ENCODE measurements around the gene KLF13. TPM values are rescaled to one million over a fixed set of nuclear protein-coding genes. Genes with fewer than 3 reads are reported as not detected.

Gene KLF13
- total RNA-seq, 2 experiments from 2014 or later, result 110 to 111 TPM

DNA sequence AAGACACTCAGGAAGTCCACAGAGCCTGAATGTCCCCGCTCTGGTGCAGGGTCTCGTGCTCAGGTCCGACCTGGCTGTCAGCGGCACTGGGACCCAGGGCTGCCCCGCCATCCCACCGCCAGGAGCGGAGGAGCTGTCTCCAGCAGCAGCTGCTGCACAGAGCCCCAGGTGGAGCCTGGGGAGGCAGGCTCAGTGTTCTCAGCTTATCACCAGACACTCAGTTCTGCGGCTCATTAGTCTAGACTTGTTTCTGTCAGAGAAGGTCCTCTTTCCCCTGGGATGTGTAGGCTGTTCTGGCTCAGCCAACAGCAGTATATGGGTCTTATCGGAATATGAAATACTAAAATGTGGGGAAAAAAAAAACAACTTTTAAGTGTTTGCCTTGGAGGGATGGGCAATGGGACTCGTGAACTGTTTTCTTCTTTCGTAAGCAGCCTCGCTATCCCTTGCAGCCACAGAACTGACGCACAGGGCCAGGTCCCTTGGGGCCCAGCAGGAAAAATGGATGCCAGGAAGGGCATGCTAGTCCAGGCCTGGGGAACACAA lies 75.9 kb downstream of the KLF13 start:
- peaks cover 11% of the 10 kb centered on the region for H3K36me3 Mint-ChIP-seq
- no peaks in the 10 kb centered on the region for H3K27me3 Mint-ChIP-seq
- no peak overlapping the region for H3K4me3 Mint-ChIP-seq
- no peak for DNase-seq
- H3K27ac Mint-ChIP-seq, result no peak overlapping the region
- peaks cover 5% of the 10 kb centered on the region for H3K9me3 Mint-ChIP-seq
- H3K4me1 Mint-ChIP-seq, result peaks cover 54% of the 10 kb centered on the region

DNA sequence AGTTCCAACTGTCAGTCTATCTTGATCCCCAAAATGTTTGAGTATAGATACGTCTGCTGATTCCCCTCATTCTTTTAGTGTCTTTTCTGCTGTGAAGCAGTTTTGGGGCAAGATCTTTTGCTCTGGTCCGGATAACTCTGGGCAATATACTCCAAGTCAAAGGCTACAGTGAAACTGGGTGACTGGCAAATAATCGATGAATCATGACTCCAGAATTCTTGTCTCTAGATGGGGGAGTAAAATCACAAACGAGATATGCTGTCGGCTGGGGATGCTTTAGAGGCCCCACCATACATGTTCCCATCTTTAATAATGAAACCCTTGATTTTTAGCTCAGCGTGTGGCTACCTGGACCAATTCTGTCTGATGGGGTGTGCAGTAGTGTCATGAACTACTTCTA lies 76.5 kb downstream of the KLF13 start:
- Mint-ChIP-seq H3K9me3 (peaks cover 5% of the 10 kb centered on the region), H3K27me3 (no peaks in the 10 kb centered on the region), H3K36me3 (peaks cover 11% of the 10 kb centered on the region), H3K4me3 (no peak overlapping the region), H3K4me1 (peaks cover 49% of the 10 kb centered on the region), H3K27ac (no peak overlapping the region)
- DNase-seq, result no peak

DNA sequence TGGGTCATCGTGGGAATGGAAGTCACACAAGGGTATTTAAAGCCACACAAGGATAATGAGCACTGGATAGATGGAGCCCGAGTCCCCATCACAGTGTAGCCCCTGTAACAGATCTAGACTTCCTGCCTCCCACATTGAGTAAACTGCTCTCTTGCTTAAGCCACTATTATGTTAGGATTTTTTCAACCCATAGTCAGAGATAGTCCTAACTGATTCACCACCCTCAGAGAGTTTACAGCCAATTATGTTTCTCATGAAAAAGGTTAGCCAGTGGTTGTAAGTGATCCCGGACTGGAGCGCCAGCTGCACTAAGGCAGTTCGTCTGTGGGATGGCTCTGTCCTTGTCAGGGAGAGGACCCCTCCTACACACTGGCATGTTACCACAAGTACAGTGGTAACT lies 77.0 kb downstream of the KLF13 start:
- Mint-ChIP-seq H3K4me1 (peaks cover 44% of the 10 kb centered on the region), H3K27me3 (no peaks in the 10 kb centered on the region), H3K9me3 (peaks cover 7% of the 10 kb centered on the region), H3K36me3 (peaks cover 11% of the 10 kb centered on the region), H3K27ac (no peak overlapping the region), H3K4me3 (no peak overlapping the region)
- no peak for DNase-seq

DNA sequence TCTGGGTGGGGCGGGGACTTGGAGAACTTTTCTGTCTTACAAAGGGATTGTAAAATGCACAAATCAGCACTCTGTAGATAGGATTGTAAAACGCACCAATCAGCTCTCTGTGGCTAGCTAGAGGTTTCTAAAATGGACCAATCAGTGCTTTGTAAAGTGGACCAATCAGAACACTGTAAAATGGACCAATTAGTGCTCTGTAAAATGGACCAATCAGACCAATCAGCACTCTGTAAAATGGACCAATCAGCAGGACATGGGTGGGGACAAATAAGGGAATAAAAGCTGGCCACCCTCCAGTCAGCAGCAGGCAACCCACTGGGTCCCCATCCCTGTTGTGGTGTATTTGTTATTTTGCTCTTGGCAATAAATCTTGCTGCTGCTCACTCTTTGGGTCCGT lies 77.7 kb downstream of the KLF13 start:
- H3K36me3 Mint-ChIP-seq, result peaks cover 13% of the 10 kb centered on the region
- peaks cover 36% of the 10 kb centered on the region for H3K4me1 Mint-ChIP-seq
- H3K27me3 Mint-ChIP-seq, result no peaks in the 10 kb centered on the region
- H3K9me3 Mint-ChIP-seq, result peaks cover 12% of the 10 kb centered on the region
- no peak for DNase-seq
- peak overlapping the region; percentile 61 for H3K4me3 Mint-ChIP-seq
- H3K27ac Mint-ChIP-seq, result peak overlapping the region; percentile 90

DNA sequence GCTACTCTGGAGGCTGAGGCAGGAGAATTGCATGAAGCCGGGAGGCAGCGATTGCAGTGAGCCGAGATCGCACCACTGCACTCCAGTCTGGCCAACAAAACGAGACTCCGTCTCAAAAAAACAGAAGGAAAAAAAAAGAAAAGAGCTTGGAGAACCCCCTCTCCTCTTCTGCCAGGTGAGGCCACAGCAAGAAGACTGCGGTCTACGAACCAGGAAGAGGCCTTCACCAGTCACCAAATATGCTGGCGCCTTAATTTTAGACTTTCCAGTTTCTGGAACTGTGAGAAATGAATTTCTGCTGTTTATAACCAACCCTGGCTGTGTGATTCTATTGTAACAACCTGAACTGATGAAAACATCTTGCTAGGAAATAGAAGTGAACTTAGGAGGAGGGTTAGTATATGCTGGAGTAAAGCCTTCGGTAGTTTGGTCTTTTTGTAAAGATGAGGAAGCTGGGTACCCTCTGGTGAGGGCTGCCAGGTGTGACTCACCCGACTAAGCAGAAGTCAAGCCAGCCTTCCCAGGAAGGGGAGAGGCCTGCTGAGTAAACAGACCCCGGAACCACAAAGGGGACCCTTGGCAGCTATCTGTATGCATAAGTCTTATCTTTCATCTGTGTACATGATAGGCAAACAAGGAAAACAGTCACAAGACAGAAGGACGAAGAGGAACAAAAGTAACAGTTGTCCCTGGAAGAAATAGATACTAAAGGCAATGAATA lies 78.7 kb downstream of the KLF13 start:
- H3K27ac Mint-ChIP-seq, result peak overlapping the region; percentile 90
- peaks cover 14% of the 10 kb centered on the region for H3K9me3 Mint-ChIP-seq
- peak overlapping the region; percentile 61 for H3K4me3 Mint-ChIP-seq
- peaks cover 26% of the 10 kb centered on the region for H3K4me1 Mint-ChIP-seq
- peaks cover 13% of the 10 kb centered on the region for H3K36me3 Mint-ChIP-seq
- no peak for DNase-seq
- no peaks in the 10 kb centered on the region for H3K27me3 Mint-ChIP-seq

DNA sequence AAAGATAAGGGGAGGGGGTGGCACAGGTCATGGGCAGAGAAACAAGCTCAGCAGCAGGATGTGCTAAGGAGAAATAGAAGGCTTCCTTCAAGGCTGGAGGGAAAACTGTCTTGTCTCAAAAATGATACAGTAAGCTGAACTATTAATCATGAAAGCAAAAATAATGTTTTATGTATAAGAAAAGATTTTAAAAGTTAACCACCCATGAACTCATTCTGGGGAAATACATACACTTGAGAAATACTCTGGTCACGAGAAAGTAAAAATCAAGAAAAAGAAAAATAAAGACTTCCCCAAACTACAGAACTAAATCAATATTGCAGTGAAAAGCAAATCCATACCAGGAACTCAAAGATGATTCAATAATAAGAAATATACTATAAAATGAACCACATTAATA lies 80.7 kb downstream of the KLF13 start:
- no peak for DNase-seq
- peaks cover 13% of the 10 kb centered on the region for H3K36me3 Mint-ChIP-seq
- H3K4me3 Mint-ChIP-seq, result no peak overlapping the region
- H3K9me3 Mint-ChIP-seq, result peaks cover 14% of the 10 kb centered on the region
- no peaks in the 10 kb centered on the region for H3K27me3 Mint-ChIP-seq
- peaks cover 20% of the 10 kb centered on the region for H3K4me1 Mint-ChIP-seq
- H3K27ac Mint-ChIP-seq, result no peak overlapping the region

DNA sequence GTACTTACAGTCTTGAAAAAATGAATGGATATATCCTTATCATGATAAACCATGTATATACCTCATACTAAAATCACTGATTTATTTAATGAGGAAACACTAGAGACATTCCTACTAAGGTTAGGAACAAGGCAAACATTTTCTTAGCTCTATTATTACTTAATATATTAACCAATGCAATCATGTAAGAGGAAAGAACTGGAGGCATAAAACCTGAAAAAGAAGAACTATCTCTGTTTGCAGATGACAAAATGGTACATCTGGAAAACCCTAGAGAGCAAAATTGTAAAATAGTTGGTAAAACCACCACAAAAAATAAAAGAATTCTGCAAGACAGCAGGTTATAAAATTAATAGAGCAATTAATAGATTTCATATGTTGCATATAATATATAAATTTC lies 81.2 kb downstream of the KLF13 start:
- peaks cover 14% of the 10 kb centered on the region for H3K9me3 Mint-ChIP-seq
- no peak overlapping the region for H3K27ac Mint-ChIP-seq
- peaks cover 13% of the 10 kb centered on the region for H3K36me3 Mint-ChIP-seq

DNA sequence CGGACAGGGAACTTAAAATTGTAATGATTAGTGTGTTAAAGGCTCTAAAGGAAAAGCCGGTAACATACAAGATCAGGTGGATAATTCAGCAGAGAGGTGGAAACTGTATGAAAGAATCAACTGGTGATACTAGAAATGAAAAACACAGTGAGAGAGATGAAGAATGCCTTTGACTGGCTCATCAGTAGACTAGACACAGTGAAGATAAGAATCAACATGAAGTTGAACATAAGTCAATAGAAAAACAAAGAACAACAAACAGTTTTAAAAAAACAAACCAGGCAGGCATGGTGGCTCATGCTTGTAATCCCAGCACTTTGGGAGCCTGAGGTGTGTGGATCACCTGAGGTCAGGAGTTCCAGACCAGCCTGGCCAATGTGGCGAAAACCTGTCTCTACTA lies 82.1 kb downstream of the KLF13 start:
- no peak for DNase-seq
- no peak overlapping the region for H3K27ac Mint-ChIP-seq
- peaks cover 14% of the 10 kb centered on the region for H3K9me3 Mint-ChIP-seq
- no peaks in the 10 kb centered on the region for H3K27me3 Mint-ChIP-seq
- peaks cover 24% of the 10 kb centered on the region for H3K4me1 Mint-ChIP-seq
- H3K4me3 Mint-ChIP-seq, result no peak overlapping the region
- peaks cover 13% of the 10 kb centered on the region for H3K36me3 Mint-ChIP-seq

More for the DNA sequence above, 81.2 kb downstream of the KLF13 start:
- no peak overlapping the region for H3K4me3 Mint-ChIP-seq
- DNase-seq, result no peak
- peaks cover 23% of the 10 kb centered on the region for H3K4me1 Mint-ChIP-seq
- H3K27me3 Mint-ChIP-seq, result no peaks in the 10 kb centered on the region

DNA sequence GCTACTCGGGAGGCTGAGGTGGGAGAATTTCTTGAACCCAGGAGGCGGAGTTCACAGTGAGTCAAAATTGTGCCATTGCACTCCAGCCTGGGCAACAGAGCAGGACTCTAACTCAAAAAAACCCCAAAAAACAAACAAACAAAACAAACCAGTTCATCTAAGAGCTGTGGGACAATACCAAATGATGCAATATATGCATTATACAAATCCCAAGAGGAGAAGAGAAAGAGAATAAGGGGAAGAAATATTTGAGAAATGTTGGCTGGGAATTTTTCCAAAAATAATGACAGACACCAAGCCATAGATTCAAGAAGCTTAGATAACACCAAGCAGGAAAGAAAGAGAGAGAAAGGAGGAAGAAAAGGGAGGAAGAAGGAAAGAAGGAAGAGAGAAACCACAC lies 82.5 kb downstream of the KLF13 start:
- DNase-seq, result no peak
- Mint-ChIP-seq H3K9me3 (peaks cover 12% of the 10 kb centered on the region), H3K36me3 (peaks cover 11% of the 10 kb centered on the region), H3K27me3 (no peaks in the 10 kb centered on the region), H3K4me1 (peaks cover 21% of the 10 kb centered on the region), H3K4me3 (no peak overlapping the region), H3K27ac (no peak overlapping the region)

DNA sequence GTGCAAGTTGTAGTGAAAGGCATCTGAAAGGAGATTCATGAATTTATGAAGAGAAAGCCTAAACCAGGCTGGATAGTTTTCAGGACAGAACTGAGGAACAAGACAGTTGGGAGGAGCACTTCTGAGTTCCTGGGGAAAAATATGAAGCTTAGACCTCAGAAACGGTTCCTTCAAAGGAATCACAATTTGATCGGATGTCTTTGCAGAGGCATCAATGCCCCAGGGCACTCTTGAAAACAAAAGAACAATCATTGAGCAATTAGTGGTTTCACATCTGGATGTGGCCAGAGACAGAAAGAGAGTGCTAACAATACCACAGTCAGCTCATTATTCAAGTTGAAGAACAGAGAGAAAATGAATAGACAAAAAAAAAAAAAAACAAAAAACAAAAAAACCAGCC lies 86.2 kb downstream of the KLF13 start:
- H3K36me3 Mint-ChIP-seq, result peaks cover 3% of the 10 kb centered on the region
- H3K9me3 Mint-ChIP-seq, result peaks cover 9% of the 10 kb centered on the region
- no peak for DNase-seq
- peaks cover 4% of the 10 kb centered on the region for H3K4me1 Mint-ChIP-seq
- H3K27me3 Mint-ChIP-seq, result no peaks in the 10 kb centered on the region
- no peak overlapping the region for H3K4me3 Mint-ChIP-seq
- no peak overlapping the region for H3K27ac Mint-ChIP-seq

DNA sequence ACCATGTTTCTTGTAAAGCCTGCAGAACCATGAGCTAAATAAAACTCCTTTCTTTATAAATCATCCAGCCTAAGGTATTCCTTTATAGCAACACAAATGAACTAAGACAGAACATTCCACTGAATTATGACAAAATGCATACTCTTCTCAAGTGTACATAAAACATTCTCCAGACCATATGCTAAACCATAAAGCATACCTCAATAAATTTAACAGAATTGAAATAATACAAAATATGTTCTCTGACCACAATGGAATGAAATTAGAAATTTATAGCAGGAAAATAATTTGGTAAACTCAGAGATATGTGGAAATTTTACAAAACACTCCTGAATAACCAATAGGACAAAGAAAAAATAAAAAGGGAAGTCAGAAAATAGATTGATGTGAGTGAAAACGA lies 88.6 kb downstream of the KLF13 start:
- H3K27me3 Mint-ChIP-seq, result no peaks in the 10 kb centered on the region
- H3K9me3 Mint-ChIP-seq, result peaks cover 9% of the 10 kb centered on the region
- DNase-seq, result no peak
- H3K4me3 Mint-ChIP-seq, result no peak overlapping the region
- no peak overlapping the region for H3K27ac Mint-ChIP-seq
- peaks cover 8% of the 10 kb centered on the region for H3K36me3 Mint-ChIP-seq
- H3K4me1 Mint-ChIP-seq, result peaks cover 4% of the 10 kb centered on the region

DNA sequence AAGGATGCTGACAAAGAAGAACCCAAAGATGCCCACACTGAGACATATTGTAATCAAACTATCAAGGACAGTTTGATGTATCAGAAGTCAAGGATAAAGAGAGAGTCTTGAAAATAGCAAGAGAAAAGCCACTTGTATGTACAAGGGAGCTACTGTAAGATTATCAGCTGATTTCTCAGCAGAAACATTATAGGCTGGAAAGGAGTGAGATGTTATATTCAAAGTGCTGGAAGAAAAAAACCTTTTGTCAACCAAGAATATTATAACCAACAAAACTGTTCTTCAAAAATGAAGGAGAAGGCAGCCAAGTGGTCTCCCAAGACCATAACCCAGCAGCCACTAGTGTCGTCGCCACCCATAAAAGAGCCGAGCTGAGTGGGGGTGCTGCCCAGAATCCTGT lies 93.2 kb downstream of the KLF13 start:
- H3K36me3 Mint-ChIP-seq, result peaks cover 8% of the 10 kb centered on the region
- H3K9me3 Mint-ChIP-seq, result peaks cover 23% of the 10 kb centered on the region
- no peaks in the 10 kb centered on the region for H3K4me1 Mint-ChIP-seq
- no peak for DNase-seq
- no peak overlapping the region for H3K4me3 Mint-ChIP-seq
- no peaks in the 10 kb centered on the region for H3K27me3 Mint-ChIP-seq
- no peak overlapping the region for H3K27ac Mint-ChIP-seq

DNA sequence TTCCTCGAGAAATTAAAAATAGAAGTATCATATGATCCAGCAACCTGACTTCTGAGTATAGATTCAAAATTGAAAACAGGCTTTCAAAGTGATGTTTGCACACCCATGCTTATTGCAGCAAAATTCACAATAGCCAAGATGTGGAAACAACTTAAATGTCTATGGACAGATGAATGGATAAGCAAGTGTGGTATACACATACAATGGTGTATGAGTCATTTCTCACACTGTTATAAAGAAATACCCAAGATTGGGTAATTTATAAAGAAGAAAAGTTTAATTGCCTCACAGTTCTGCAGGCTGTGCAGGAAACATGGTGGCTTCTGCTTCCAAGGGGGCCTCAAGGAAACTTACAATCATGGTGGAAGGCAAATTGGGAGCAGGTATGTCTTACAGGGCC lies 100.8 kb downstream of the KLF13 start:
- Mint-ChIP-seq H3K4me3 (no peak overlapping the region), H3K27ac (no peak overlapping the region), H3K4me1 (peaks cover 29% of the 10 kb centered on the region), H3K9me3 (peaks cover 12% of the 10 kb centered on the region), H3K36me3 (no peaks in the 10 kb centered on the region), H3K27me3 (no peaks in the 10 kb centered on the region)
- DNase-seq, result no peak
